Measurements from ENCODE around the gene RIMBP2.

Gene RIMBP2

GRCh38 chr12:130444986-130445385 lies 271.1 kb downstream of the RIMBP2 start:
- TF ChIP-seq, protein P1, sequence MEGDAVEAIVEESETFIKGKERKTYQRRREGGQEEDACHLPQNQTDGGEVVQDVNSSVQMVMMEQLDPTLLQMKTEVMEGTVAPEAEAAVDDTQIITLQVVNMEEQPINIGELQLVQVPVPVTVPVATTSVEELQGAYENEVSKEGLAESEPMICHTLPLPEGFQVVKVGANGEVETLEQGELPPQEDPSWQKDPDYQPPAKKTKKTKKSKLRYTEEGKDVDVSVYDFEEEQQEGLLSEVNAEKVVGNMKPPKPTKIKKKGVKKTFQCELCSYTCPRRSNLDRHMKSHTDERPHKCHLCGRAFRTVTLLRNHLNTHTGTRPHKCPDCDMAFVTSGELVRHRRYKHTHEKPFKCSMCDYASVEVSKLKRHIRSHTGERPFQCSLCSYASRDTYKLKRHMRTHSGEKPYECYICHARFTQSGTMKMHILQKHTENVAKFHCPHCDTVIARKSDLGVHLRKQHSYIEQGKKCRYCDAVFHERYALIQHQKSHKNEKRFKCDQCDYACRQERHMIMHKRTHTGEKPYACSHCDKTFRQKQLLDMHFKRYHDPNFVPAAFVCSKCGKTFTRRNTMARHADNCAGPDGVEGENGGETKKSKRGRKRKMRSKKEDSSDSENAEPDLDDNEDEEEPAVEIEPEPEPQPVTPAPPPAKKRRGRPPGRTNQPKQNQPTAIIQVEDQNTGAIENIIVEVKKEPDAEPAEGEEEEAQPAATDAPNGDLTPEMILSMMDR (IDR thresholded peaks at IDR 0.05; ENCODE audit: control insufficient read depth, insufficient read depth, low read depth, low read length, missing control alignments): no peak
- no peak overlapping the region for H3K4me3 ChIP-seq (ENCODE audit: control insufficient read depth, low read depth, low read length)
- DNase-seq (ENCODE audit: low read depth): no peak

- no peak for DNase-seq (ENCODE audit: low read depth)
- TF ChIP-seq, protein P1 (IDR thresholded peaks at IDR 0.05; ENCODE audit: control insufficient read depth, insufficient read depth, low read depth, low read length, missing control alignments): no peak
- no peak overlapping the region for H3K4me3 ChIP-seq (ENCODE audit: control insufficient read depth, low read depth, low read length)
Observed at GRCh38 chr12:130444061-130444460, 272.0 kb downstream of the RIMBP2 start.

DNA sequence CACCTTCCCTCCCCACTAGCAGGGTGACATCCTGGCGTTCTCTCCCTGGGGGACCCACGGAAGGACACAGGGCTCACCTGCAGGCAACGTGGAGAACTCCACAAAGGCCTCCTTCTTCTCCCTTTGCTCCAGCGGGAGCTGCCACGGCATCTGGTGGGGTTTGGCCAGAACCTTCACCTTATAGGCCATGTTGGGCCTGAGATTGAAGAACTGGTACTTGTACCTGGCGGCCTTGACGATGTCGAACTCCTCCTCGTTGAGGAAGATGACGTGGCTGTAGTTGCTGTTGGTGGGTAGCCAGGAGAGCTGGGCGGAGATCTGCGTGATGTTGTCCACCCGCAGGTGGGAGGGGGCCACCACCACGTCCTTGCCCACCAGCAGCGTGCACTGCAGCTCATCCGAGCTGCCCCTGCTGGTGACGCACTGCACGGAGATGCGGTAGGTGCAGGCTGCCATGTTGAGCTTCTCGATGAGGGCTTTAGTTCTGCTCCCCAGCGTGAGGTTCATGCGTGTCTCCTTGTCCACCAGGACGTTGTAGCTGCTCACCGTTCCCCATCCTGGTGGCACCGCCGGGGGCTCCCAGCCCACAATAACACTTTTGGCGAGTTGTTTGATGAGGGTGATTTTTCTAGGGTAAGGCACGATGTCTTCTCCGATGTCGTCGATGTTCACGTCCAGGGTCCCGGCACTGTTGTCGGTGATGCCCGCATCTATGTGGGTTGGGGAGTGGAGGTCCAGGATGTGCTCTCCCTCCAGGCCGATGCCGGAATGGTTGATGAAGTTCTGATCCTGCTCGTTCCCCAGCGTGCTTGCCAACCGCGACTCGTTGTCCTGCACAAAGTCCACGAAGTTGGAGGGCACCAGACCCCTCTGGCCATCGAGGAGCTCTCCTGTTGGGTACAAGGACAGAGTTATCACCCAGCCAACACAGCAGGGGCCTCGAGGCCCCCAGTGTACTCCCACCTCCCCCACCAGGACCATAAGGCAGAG lies 274.0 kb downstream of the RIMBP2 start:
- TF ChIP-seq, protein P1 (IDR thresholded peaks at IDR 0.05; ENCODE audit: control insufficient read depth, insufficient read depth, low read depth, low read length, missing control alignments): no peak
- no peak for DNase-seq (ENCODE audit: low read depth)
- H3K4me3 ChIP-seq (ENCODE audit: control insufficient read depth, low read depth, low read length): no peak overlapping the region

- TF ChIP-seq, protein P1 (IDR thresholded peaks at IDR 0.05; ENCODE audit: control insufficient read depth, insufficient read depth, low read depth, low read length, missing control alignments): no peak
- H3K4me3 ChIP-seq (ENCODE audit: control insufficient read depth, low read depth, low read length): no peak overlapping the region
- DNase-seq (ENCODE audit: low read depth): no peak
Observed at GRCh38 chr12:130440411-130441080, 275.6 kb downstream of the RIMBP2 start.

DNA sequence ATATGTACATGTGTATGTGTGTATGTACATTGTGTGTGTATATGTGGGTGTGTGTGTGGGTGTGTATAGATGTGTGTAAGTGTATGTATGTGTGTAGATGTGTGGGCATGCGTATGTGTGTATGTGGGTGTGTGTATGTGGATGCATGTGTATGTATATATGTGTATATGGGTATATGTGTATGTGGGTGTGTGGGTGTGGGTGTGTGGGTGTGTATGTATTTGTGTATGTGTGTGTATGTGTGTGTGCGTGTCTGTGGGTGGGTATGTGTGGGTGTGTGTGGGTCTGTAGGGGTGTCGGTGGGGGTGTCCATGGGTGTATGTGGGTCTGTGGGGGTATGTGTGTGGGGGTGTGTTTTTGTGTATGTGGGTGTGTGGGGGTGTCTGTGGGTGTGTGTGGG lies 276.8 kb downstream of the RIMBP2 start:
- TF ChIP-seq, protein P1 (IDR thresholded peaks at IDR 0.05; ENCODE audit: control insufficient read depth, insufficient read depth, low read depth, low read length, missing control alignments): no peak
- no peak for DNase-seq (ENCODE audit: low read depth)
- H3K4me3 ChIP-seq (ENCODE audit: control insufficient read depth, low read depth, low read length): no peak overlapping the region

DNA sequence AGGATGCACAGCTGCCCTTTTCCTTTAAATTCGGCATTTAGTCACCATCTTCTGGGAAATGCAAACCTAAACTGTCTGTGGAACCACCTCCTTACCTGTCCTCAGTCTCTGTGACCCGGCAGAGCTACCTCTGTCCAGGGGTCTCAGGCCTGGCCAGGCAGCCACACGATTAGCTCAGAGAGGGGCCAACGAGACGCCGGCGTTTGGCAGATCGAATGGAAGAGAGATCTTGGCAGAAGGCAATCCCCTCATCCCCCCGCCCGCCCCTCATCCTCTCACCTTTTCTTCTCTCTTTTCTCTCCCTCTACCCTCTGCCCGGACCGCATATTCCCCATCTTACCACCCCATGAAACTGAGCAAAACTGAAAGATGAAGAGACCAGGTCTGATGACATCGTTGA lies 277.4 kb downstream of the RIMBP2 start:
- no peak for DNase-seq (ENCODE audit: low read depth)
- no peak overlapping the region for H3K4me3 ChIP-seq (ENCODE audit: control insufficient read depth, low read depth, low read length)
- TF ChIP-seq, protein P1 (IDR thresholded peaks at IDR 0.05; ENCODE audit: control insufficient read depth, insufficient read depth, low read depth, low read length, missing control alignments): no peak

Data from AG09309 (cell line).